HG02943 (cell line): Measurements from ENCODE around the gene TAF12.
A peak's percentile ranks its signal among the peaks of the same experiment; 100 is the strongest.
"Not testable (repeated sequence)": the region's sequence is repeated elsewhere in the genome, so short reads cannot be mapped to it uniquely, and the experiment has no call there.

Experiments
- ATAC-seq: cut with Tn5 transposase; IDR thresholded peaks from one replicate; pipeline ENCODE4 v1.9.1; 2021; ENCODE audit warnings: mild to moderate bottlenecking, low read depth, moderate library complexity; ENCODE audit not compliant: unreplicated experiment

Gene TAF12, protein sequence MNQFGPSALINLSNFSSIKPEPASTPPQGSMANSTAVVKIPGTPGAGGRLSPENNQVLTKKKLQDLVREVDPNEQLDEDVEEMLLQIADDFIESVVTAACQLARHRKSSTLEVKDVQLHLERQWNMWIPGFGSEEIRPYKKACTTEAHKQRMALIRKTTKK

GRCh38 chr1:28642847-28643635, at the start of gene TAF12:
Gene TAF12, minus strand, starts transcription at chr1:28643067. Its CDS starts 20,986 bp downstream, at chr1:28622081.
- ATAC-seq: peak; percentile 75

DNA sequence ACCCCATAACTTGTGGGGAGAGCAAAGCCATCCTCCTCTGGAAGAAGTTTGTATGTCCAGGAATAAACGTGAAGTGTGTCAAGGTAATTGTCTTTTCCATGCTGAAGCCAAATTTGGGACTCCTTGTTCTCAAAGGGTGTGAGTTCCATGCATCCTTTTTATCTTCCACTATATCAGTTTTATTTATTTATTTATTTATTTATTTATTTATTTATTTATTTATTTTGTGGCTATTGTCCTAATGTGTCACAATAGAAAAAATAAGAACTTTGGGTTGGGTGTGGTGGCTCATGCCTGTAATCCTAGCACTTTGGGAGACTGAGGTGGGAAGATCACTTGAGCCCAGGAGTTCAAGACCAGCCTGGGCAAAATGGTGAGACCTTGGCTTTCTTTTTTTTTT, 48.8 kb upstream of the TAF12 start:
- not testable (repeated sequence) for ATAC-seq

GRCh38 chr1:28684937-28685336, 42.1 kb upstream of the TAF12 start:
- no peak for ATAC-seq

GRCh38 chr1:28682840-28683239, 40.0 kb upstream of the TAF12 start:
- ATAC-seq: no peak

GRCh38 chr1:28680151-28680550, 37.3 kb upstream of the TAF12 start:
- no peak for ATAC-seq

DNA sequence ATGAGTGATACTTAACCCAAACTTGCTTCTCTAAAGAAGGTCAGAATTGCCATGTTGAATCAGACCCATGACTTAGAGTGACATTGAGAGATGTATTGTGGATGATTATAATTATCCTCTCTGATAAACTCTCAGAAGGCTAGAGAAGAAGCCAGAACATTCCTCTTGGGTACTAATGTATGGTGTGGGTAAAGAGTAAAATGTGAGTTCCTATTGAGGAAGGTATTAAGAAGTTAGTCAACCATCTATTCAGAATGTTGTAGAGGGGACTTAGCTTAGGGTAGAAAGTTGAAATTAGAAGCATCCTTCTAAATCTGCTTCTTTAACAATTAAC, 33.0 kb upstream of the TAF12 start:
- ATAC-seq: no peak

DNA sequence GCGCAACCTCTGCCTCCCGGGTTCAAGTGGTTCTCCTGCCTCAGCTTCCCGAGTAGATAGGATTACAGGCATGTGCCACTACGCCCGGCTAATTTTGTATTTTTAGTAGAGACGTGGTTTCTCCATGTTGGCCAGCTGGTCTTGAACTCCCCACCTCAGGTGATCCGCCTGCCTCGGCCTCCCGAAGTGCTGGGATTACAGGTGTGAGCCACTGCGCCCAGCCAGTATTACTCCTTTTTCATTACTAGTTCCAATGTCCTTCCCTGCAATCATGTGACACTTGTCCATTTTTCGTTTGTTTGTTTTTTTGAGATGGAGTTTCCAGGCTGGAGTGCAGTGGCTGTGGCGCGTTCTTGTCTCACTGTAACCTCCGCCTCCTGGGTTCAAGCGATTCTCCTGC, 30.1 kb upstream of the TAF12 start:
- ATAC-seq: not testable (repeated sequence)

DNA sequence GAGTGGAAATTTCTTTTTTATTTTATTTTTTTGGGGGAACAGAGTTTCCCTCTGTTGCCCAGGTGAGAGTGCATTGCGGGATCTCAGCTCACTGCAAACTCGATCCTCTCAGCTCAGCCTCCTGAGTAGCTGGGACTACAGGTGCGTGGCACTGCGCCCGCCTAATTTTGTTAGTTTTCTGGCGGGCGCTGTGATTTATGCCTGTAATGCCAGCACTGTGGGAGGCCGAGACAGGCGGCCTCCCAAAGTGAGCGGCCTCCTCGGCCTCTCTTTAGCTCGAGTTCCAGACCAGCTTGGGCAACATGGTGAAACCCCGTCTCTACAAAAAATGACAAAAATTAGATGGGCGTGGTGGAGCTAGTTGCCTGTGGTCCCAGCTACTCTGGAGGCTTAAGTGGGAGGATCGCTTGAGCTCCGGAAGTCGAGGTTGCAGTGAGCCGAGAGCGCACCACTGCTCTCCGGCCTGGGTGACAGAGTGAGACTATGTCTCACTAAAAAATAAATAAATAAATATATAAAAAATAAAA, 28.4 kb upstream of the TAF12 start:
- no peak for ATAC-seq

- peak; percentile 31 for ATAC-seq
Measured at GRCh38 chr1:28668956-28669723, 26.3 kb upstream of the TAF12 start.

- peak; percentile 60 for ATAC-seq
Measured at GRCh38 chr1:28668191-28668955, 25.5 kb upstream of the TAF12 start, which contains the start of gene GMEB1. Gene GMEB1, plus strand, starts transcription at chr1:28668784. Its CDS starts 14,829 bp downstream, at chr1:28683613.

DNA sequence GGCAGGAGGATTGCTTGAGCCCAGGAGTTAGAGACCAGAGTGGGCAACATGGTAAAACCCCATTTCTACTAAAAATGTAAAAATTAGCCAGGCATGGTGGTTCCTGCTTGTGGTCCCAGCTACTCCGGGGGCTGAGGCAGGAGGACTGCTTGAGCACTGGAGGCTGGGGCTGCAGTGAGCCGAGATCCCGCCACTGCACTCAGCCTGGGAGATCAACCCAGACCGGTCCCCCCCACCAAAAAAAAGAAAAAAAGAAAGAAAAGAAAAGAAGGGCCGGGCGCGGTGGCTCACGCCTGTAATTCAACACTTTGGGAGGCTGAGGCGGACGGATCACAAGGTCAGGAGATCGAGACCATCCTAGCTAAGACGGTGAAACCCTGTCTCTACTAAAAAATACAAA, 23.9 kb upstream of the TAF12 start:
- ATAC-seq: no peak

DNA sequence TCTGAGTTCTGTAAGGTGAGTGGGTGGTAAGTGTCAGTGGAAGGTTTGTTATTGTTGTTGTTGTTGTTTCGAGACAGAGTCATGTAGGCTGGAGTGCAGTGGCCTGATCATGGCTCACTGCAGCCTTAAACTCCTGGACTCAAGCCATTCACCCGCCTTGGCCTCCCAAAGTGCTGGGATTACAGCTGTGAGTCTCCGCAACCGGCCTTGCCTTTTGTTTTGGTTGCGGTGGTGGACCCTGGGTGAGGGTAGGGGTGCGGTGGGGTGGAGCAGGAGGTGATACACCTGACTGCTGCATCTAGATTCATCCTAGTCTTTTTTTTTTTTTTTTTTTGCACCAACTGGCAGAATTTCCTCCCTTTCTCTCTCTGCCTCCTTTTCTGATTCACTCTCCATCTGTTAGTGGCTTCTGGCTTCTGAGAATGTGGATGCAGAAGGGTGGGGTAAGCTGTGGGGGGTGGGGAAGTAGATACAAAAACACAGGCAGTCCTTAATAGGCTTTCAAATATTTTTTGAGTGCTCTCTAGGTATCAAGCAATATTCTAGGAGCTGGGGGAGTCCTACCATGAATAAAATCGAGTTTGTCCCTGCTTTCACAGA, 21.1 kb upstream of the TAF12 start:
- no peak for ATAC-seq

DNA sequence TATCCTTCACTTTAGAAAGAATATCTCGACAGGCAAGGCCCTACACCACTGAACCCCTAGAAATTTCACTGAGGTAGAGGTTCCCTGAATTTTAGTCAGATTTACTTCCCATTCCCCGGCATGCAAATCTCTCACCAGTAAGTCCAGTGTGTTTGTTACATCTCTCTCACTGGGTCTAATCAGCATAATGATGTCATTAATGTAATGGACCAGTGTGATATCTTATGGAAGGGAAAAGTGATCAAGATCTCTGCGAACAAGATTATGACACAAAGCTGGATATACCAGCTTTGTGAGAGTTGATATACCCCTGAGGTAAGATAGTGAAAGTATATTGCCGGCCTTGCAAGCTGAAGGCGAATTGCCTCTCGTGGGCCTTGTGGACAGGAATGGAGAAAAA, 13.5 kb upstream of the TAF12 start:
- no peak for ATAC-seq

DNA sequence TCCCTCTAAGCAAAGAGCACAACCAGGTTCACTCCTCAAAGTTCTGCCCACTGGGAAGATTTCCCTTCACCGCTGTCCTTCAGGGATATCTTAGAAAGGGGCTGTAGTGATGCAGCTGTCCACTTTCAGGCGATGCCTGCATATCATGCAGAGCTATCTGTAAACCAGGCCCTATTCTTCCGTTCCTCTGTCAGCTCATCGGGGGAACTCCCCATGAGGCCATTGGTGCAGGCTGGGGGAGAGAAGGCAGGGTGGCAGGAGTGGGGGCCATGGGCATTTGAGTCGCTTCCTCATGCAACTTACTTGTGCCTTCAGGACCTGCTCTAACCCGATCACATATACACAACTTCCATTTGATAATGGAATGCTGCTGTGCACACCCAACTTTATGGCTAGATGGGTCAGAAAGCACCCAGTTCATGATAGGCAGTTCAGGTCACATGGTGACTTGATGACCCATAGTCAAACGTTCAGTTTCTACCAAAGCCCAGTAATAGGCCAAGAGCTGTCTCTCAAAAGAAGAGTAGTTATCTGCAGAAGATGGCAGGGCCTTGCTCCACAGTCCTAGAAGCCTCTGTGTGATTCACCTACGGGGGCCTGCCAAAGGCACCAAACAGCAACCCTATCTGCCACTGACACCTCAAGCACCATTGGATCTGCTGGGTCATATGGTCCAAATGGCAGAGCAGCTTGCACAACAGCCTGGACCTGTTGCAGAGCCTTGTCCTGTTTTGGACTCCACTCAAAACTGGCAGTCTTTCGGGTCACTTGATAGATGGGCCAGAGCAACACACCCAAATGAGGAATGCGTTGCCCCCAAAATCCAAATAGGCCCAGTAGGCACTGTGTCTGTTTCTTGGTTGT, 12.8 kb upstream of the TAF12 start:
- not testable (repeated sequence) for ATAC-seq

GRCh38 chr1:28653870-28654269, 11.0 kb upstream of the TAF12 start:
- not testable (repeated sequence) for ATAC-seq

DNA sequence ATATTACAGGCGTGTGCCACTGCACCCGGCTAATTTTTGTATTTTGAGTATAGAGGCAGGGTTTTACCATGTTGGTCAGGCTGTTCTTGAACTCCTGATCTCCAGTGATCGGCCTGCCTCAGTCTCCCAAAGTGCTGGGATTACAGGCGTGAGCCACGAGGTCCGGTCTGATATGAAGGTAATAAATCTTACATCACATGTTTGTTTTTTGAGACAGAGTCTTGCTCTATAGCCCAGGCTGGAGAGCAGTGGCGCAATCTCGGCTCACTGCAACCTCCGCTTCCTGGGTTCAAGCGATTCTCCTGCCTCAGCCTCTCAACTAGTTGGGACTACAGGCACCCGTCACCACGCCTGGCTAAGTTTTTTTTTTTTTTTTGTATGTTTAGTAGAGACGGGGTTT, 10.2 kb upstream of the TAF12 start:
- not testable (repeated sequence) for ATAC-seq

DNA sequence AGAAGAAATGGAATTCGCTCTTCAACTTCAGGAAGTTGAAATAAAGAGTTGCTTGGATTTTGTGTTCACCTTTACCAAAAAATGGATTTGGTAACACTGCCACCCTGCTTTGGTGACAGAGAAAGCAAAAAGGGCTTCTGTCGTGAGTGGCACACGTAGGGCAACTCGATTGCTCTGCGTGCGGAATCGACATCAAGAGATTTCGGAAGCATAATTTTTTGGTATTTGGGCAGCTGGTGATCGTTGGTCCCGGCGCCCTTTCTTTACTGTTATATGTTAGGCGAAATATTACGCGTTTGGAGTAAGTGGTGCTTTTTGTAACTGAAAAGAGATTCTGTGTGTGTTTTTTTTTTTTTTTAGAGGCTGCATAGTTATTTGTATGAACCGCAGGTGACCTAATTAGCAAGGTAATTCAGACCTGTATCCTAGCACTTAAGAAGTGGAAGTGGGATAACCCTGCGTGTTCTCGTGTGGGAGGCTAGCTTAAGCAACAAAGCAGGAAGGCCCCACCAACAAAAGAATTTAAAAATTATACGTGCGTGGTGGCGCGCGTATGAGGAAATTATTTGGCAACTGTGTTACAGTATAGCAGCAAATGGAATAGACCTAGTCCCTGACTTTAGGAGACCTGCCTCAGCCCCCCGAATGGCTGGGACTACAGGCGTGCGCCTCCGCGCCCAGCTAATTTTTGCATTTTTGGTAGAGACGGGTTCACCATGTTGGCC, 5.8 kb upstream of the TAF12 start, which contains the start of gene RNU11:
RNU11 (plus strand) TSS at position 127 of the 725 bp plus-strand sequence.
- ATAC-seq: peak; percentile 59

DNA sequence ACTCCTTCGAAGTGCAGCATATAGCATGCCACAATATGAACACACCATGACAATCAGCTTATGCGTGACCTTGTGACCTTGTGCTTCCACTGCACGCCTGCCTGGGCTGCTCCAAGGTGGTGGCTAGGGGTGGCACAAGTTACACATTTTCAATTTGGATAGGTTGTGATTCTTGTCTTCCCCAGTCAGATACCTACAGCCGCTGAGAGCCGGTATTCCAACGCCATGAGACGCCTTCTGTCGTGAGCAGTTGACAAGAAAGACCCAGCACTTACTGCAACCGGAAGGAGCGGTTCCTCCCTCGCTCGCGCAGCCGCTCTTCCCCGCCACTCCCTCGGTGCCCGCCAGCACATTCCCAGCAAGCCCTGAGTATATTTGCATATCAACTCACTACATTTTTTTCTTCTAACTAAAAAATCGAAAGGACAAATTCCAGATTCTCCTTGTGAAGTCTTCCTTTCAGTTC, 5.2 kb upstream of the TAF12 start:
- peak; percentile 66 for ATAC-seq
